GM21390 (cell line): ENCODE data around the gene FLOT2.
"Not testable (repeated sequence)": the region's sequence is repeated elsewhere in the genome, so short reads cannot be mapped to it uniquely, and the experiment has no call there.

ENCODE experiments used
- ATAC-seq: cut with Tn5 transposase; IDR thresholded peaks from one replicate; pipeline ENCODE4 v1.9.1; 2021; ENCODE audit not compliant: unreplicated experiment

Gene FLOT2, protein sequence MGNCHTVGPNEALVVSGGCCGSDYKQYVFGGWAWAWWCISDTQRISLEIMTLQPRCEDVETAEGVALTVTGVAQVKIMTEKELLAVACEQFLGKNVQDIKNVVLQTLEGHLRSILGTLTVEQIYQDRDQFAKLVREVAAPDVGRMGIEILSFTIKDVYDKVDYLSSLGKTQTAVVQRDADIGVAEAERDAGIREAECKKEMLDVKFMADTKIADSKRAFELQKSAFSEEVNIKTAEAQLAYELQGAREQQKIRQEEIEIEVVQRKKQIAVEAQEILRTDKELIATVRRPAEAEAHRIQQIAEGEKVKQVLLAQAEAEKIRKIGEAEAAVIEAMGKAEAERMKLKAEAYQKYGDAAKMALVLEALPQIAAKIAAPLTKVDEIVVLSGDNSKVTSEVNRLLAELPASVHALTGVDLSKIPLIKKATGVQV

DNA sequence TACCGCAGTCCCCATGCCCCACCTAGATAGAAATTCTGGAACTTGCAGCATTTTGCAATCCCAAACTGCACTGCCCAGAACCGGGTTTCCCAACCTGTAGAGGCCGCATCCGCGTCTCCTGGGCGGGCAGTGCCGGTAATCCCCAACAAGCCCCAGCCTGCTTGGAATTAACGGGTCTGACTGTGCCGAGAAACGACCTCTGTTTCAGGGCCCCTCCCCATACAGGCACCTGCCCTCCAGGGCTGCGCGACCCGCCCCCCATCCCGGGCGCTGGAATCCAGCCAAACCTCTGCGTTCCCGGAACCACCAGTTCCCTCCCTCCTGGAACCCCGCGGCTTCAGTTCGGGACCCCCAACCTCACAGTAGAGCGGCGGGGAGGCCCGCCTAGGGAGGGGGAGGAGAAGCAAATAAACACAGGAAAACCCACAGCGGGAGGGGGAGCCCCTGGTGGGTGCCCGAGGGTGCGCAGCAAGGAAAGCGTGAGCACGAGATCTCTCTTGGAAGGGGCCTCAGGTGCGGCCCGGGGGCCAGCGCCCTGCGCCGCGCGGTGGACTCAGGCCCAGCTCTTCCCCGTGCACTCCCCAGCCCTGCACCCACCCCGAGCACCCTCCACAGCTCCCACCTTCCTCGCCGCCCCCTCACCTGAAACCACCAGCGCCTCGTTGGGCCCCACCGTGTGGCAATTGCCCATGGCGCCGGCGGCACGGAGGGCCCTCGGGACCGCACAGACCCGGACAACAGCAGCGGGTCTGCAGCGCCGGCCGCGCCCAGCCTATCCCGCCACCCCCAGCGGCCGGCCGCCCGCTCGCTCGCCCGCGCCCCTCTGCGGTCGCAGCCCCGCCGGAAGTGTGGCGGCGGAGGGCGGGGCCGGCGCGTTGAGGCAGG, at the start of gene FLOT2:
FLOT2 (minus strand) TSS at position 850 of the 885 bp plus-strand sequence; CDS start at position 691, 159 bp downstream.
- no peak for ATAC-seq

DNA sequence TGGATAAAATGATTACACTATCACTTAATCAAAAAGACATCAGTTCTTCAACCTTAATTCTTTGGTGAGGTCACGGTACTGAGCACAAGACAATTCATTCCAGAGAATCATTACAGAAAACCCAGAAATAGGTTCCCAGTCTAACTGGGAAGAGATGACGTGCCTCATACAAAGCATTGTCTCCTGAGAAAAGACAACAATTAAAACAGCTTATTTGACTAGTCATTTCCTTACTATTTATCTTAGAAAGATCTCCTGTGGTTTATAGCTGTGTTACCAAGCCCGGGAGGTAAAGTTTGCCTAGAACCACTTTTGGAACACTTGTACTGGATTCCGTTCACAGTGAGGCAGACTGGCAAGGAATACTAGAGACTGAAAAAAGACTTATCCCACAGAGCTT, 48.7 kb upstream of the FLOT2 start:
- ATAC-seq, result no peak

DNA sequence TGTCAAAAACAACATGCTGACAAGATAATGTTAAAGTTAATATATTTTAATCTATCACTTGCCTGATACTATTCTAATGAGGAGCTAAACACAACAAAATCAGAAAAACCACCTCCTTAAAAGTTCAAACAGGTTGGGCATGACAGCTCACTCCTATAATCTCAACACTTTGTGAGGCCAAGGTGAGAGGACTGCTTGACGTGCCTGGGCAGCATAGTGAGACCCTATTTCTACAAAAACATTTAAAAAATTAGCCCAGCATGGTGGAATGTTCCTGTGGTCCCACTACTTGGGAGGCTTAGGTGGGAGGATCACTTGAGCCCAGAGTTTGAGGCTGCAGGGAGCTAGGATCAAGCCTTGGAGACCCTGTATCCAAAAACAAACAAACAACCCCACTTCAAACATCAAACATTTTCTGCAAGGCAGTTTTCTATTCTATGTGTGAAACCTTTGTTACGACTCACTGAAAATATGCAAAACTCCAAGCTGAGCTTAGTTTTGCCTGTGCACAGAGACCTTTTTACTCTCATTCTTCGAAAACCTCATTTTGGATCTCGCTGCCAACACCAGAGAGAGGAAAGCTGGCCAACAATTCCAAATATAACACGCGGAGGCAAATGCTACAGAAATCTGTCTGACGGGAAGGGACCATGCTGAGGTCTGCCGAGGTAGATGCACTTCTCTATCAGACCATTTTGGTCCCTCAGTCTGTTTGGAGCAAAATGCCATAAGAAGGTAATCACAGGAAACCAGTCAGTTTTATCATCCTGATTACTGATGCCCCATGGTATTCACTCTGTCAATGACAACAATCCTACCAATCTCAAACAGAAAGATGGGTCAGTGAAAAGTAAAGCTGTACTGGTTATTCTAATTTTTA, 47.6 kb upstream of the FLOT2 start:
- ATAC-seq, result no peak

DNA sequence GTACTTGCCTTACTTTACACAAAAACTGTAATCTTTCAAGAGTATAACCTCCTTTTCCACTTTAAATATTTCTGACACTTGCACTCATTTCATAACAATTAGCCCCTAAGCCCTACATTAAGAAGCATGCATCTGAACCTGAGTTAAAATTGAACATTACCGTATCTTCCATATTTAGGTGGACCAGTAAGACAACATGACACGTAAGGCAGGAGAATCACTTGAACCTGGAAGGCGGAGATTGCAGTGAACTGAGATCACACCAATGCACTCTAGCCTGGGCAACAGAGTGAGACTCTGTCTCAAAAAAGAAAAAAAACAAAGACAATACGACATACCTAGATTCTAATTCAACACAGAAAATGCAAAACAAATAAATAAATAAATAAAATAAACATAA, 46.8 kb upstream of the FLOT2 start:
- ATAC-seq, result no peak

DNA sequence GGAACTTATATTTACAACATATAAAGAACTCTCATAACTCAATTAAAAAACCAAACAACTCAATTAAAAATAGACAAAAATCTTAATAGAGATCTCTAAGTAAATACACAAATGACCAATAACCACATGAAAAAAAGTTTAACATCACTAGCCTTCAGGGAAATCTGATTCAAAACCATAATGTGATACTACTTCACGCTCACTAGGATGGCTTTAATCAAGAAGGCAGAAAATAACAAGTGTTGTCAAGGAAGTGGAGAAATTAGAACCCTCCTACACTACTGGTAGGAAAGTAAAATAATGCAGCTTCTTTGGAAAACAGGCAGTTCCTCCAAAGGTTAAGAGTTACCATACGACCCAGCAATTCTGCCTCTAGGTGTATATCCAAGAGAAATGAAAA, 45.4 kb upstream of the FLOT2 start:
- no peak for ATAC-seq

DNA sequence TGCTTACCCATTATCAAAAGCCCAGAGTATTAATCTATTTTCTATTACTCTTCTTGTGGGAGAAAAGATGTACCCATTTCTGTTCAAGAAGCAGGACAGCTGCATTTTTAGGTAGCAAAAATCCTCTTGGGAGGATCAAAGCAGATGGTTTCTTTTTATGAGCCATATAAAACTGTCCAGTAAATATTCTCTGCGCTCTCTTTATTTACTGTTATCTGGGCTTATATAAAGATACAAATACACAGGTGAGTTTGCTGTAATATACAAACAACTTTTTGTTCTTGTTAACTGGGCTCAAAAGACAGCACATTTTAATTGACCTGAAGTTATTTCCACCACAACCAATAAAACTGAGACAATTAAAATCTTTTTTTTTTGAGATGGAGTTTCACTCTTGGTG, 43.7 kb upstream of the FLOT2 start:
- ATAC-seq, result no peak

DNA sequence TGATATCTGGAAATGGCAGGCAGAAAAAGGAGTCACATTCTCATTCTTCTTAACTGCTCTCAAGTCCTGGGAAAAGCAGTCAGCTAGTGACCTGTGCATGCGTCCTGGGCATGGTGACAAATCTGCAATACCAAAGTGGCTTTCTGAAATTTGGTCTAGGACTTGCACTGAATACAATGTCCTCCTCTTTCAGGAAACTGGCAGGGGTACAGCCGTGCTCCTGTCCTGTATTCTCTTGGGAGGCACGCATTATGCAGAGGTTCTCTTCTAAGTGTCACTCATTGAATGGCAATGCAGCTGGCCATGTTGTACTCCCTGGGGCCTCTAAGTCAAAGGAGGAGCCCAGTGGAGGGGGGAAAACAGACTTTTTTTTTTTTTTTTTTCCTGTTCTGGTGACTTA, 43.1 kb upstream of the FLOT2 start:
- ATAC-seq, result no peak

DNA sequence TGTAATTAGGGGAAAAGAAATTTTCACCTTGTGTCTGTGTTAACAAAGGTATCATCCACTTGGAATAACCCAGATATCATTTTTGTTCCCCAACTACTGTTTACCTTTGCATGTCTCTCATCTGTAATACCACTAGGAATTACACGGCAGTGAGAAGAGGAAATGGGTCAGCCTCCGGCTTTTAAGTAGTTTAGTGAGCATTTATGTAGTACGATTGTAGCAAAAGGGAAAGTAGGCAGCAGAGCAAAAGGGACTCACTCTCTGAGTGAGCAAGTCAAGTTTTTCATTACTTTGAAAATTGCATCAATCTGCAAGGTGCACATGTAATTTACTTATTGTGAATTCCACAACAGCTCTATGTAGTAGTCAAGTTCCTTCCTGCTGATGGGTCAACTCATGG, 42.6 kb upstream of the FLOT2 start:
- ATAC-seq, result no peak

DNA sequence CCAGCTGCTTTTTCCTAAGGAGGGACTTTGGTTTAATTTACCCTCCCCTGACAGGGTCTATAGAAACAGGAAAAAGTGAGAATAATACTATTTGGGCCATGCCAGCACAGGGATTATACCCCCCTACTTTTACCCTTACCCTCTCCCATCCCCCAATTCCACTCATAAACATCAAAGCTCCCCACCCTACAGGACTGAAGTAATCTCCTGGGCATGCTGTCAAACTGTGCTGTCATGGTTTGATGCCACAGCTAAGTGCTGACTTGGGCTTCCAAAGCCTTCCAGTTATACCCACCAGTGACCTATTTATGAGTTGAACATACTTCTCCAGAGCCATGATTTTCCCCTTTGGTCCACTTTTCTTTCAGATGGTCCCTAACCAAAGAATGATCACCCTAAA, 41.0 kb upstream of the FLOT2 start:
- ATAC-seq, result no peak

DNA sequence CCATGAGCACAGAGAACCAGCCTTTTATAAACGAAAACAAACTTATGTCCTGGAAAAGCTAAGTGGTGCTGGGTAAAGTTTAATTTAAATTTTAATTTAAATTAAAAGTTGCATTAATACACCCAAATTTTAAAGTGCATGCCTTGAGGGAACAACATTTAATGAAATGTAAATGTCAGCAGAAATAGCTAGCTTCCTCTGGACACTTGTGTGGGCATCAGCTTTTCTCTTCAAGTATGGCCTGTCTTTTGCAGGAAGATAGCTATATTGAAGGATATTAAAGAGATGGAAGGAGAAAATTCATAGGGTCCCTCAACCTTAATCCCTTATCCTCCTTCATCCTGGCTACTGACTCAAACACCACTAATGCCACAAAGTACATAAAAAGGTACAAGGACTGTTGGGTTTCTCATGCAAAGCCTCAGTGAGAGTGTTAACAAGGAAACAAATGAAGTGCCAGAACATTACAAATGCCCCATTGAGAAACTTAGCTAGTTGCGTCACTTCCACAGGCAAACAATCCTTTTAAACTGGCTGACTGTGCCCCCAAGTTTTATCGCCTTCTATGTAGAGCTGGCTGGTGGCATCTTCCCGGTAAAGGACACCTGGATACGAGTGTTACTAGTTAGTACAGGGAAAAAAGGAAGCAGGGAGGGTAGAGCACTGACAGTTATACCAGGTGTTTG, 39.7 kb upstream of the FLOT2 start:
- no peak for ATAC-seq

DNA sequence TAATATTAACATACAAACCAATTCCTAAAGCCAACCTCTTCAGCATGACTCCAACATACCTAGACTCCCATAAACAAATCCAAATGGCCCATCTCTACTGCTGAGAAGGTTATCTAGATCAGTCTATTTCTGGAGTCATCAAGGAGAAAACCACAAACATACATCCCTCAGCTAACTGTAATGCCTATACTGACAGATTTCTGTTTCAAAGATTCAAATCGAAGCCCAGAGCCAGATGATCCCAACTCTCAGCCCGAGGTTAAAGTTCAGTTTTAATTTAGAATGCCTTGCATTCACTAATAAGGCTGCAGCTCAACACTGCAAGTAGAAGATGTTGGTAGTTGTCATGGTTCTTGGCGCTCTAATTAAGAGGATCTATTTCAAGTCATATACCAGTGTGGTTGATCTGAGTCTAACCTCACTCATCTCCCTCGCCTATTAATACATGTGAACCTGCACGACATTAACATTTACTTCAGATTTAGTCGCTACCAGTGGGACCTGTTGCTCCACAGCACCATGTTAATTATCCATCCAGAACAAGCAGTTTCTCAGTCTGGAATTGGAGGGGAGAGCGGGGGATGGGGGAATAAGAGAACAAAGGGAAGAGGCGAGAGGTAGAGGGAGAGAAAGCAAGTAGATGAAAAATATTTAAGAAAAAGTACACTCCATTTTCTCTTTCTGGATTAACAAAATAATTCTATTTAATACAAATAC, 38.4 kb upstream of the FLOT2 start:
- ATAC-seq, result no peak

DNA sequence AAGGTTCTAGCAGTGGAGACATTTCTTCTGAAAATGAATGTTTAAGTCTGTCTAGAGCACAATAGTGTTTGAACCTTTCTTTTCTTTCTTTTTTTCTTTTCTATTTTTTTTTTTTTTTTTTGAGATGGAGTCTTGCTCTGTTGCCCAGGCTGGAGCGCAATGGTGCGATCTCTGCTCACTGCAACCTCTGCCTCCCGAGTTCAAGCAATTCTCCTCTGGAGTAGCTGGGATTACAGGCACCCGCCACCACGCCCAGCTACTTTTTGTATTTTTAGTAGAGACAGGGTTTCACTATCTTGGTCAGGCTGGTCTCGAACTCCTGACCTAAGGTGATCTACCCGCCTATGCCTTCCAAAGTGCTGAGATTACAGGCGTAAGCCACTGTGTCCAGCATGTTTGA, 37.0 kb upstream of the FLOT2 start:
- ATAC-seq, result not testable (repeated sequence)

DNA sequence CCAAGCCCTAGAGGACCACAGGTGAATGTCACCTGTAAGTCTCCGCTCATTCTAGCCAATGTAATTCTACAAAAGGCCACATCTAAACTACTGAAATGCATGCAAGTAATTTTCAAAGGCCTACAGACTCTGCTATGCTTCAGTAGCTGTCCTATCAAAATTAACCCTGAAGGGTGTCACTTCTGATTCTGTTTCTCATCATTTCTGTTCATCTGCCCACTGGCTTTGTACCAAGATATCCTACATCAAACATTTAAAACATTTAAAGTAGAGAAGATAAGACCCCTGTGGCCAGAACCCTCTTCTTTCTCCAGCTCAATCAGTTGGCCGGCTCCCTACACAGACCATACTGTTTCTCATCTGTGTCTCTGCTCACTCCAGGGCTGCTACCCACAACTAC, 32.3 kb upstream of the FLOT2 start:
- no peak for ATAC-seq

DNA sequence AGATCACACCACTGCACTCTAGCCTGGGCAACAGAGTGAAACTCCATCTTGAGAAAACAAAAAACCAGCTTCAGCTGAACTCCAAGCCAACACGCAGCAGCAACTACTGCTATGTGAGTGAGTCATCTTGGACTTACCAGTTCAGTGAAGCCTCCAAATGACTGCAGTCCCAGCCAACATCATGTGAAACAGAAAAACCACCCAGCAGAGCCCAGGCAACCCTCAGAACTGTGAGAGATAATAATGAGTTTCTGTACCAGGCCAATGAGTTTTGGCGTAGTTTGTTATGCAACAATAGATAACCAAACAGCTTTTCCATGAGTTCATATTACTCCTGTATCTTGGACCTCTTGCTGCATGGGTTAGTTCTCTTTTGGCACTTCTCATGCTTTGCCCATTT, 30.5 kb upstream of the FLOT2 start:
- no peak for ATAC-seq

DNA sequence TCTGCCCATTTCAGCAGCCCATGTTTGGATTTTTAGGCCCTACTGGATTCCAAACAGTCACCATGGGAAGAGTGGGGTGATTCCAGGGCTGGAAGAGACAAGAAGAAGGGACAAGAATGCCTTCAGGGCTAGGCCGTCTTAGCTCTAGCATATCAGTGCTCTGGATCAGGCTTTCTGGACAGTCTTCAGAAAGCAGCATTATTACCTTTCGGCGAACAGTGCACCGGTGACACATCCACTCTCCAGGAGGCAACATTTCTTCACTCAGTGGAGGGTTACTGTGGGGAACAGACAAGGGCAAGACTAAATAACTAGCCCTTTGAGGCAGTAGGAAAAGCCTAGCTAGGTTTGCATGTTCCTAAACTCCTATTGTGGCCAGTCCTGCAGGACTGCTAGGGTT, 29.3 kb upstream of the FLOT2 start:
- ATAC-seq, result no peak

DNA sequence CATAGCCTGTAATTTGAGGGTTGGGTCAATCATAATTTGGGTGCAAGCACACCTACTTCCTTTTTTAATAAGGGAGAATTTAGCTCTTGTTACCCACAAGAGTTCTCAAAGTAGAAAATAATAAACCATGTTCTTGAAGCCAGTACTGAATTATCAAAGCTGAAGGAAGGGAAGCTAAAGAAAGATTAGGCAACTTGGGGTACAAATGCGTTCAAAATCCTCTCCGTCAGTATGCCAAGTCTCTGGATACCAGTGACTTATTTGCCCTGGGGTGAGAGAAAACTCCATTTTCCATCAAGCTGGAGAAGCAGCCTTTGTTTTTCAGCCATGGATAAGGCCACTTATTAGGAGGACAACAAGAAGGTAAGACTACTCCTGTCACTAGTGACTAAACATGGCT, 28.8 kb upstream of the FLOT2 start:
- ATAC-seq, result no peak

DNA sequence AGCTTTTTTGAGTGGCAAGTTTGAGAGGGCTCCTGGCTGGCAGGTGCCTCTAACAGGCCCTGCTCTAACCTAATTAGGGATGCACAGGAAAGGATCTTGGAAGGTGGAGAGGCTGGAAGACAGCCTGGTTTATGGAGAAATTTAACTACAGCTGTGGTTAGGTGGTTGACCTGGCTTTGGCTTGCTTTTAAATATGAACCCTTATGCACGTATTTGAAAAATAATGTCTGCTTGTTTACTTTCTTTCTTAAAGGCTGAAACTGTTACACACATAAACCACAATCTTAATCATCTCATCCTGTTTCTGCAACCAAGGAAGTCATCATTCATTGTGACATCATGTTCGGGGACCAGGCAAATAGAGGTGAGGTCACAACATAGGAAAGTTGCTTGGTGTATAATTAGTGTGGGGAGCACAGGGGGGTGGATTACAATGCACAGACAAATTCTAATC, 28.4 kb upstream of the FLOT2 start:
- ATAC-seq, result no peak

DNA sequence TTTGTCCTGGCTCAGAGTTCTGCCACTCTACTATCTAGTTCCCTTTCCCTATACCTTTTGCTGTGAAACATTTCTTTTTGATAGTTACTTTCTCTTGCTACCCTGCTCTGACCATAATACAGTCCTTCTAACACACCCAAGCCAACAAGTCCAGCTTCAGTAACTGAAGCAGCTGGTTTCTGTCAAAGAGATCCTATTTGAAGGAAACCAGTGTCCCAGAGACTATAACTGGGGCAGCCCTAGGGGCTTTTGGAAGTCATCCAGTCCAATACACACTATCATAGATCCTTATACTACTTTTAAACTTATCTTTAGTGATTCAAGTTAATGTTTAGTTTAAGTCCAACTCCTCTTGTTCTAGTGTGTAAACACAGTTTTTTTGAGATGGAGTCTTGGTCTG, 22.7 kb upstream of the FLOT2 start:
- ATAC-seq, result no peak

DNA sequence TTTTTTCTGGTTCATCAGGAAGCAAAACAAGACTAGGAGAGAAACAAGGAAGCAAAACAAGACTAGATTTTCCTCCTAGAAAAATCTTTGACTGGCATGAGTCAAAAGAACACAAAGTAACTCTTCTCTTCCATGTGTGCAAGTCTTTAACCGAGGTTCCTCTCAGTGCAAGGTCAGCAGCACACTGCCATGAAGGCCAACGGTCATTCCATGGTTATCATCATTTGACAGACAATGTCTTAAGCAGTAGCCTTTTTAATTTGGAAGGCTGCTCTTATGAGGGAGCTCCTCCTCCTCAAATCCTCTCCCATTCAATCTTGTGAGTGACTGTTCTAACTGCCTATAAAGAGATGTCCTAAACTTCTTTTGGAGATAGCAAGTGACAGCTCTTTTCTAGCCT, 20.8 kb upstream of the FLOT2 start:
- no peak for ATAC-seq

DNA sequence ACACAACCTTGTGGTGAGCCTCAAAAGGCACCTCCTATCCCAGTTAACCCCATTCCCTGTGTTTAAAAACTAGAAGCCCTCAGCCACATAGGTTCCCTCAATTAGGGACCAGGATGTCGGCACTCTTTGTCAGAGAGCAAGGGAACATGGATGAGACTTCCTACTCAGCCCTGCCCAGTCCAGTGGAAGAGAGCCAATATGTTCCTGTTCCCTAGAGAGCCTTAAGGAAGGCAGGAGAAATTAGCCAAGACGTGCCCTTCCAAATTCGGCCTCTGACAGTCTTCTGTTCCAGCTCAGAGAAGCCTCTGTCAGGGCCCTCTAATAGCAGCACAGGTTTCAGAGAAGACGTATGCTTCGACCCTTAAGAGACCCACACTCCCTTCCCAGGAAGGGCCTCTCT, 19.9 kb upstream of the FLOT2 start:
- ATAC-seq, result no peak
